Neural progenitor cell (in vitro differentiated cells): Measurements from ENCODE around the gene ANKRD39. TPM values are rescaled to one million over a fixed set of nuclear protein-coding genes. Genes with fewer than 3 reads are reported as not detected.

ENCODE experiments used
- DNase-seq: peaks from one replicate; pipeline ENCODE4 v3.0.0-alpha.2; 2016; ENCODE audit warnings: low spot score
- H2AFZ ChIP-seq: fragments of 200-600 bp; sonication (generic); replicated peaks from 2 replicates; pipeline ENCODE4 v1.6.1; 2016; ENCODE audit warnings: antibody characterized with exemption
- H3F3A ChIP-seq: fragments of 200-600 bp; sonication (generic); 2 replicates; pipeline ENCODE4 v1.6.1; 2016; ENCODE audit warnings: antibody characterized with exemption, low read depth
- H3K27ac ChIP-seq: fragments of 200-600 bp; sonication (generic); 2 replicates; pipeline ENCODE4 v1.5.1; 2016; ENCODE audit warnings: mild to moderate bottlenecking
- H3K27me3 ChIP-seq: fragments of 200-600 bp; sonication (generic); 2 replicates; pipeline ENCODE4 v1.6.1; 2016; ENCODE audit warnings: mild to moderate bottlenecking, moderate library complexity
- H3K36me3 ChIP-seq: fragments of 200-600 bp; sonication (generic); 2 replicates; pipeline ENCODE4 v1.5.1; 2016
- H3K4me1 ChIP-seq: fragments of 200-600 bp; sonication (generic); 2 replicates; pipeline ENCODE4 v1.6.1; 2016; ENCODE audit warnings: mixed run types
- H3K4me2 ChIP-seq: fragments of 200-600 bp; sonication (generic); 2 replicates; pipeline ENCODE4 v1.6.1; 2016
- H3K4me3 ChIP-seq: fragments of 200-600 bp; sonication (generic); 2 replicates; pipeline ENCODE4 v1.5.1; 2016
- H3K79me2 ChIP-seq: fragments of 200-600 bp; sonication (generic); 2 replicates; pipeline ENCODE4 v1.6.1; 2016; ENCODE audit warnings: low read depth
- H3K9ac ChIP-seq: fragments of 200-600 bp; sonication (generic); 2 replicates; pipeline ENCODE4 v1.6.1; 2016
- H3K9me3 ChIP-seq: fragments of 200-600 bp; sonication (generic); 2 replicates; pipeline ENCODE4 v1.5.1; 2016; ENCODE audit warnings: low read depth
- H4K20me1 ChIP-seq: fragments of 200-600 bp; sonication (generic); 2 replicates; pipeline ENCODE4 v1.6.1; 2016; ENCODE audit warnings: low read depth
- H3K27ac Mint-ChIP-seq: 3 replicates; pipeline ENCODE4 v1.8.0; 2021; ENCODE audit warnings: mixed read lengths
- H3K27me3 Mint-ChIP-seq: 2 replicates; pipeline ENCODE4 v1.8.0; 2022; ENCODE audit warnings: low read depth, mild to moderate bottlenecking, inconsistent platforms, moderate library complexity, mixed read lengths; ENCODE audit not compliant: insufficient read depth
- H3K36me3 Mint-ChIP-seq: 3 replicates; pipeline ENCODE4 v1.8.0; 2021; ENCODE audit warnings: mixed read lengths
- H3K4me1 Mint-ChIP-seq: 3 replicates; pipeline ENCODE4 v1.8.0; 2021; ENCODE audit warnings: mixed read lengths
- H3K4me3 Mint-ChIP-seq: 3 replicates; pipeline ENCODE4 v1.8.0; 2021; ENCODE audit warnings: mild to moderate bottlenecking, moderate library complexity, mixed read lengths
- H3K9me3 Mint-ChIP-seq: 3 replicates; pipeline ENCODE4 v1.8.0; 2020; ENCODE audit warnings: mixed read lengths
- CTCF ChIP-seq: fragments of 200-600 bp; sonication (generic); IDR thresholded peaks from 2 replicates; pipeline ENCODE4 v1.5.1; 2017; ENCODE audit warnings: antibody characterized with exemption, mild to moderate bottlenecking
- EZH2 ChIP-seq: fragments of 200-600 bp; sonication (generic); IDR thresholded peaks from 2 replicates; pipeline ENCODE4 v1.6.1; 2017; ENCODE audit warnings: antibody characterized with exemption, mild to moderate bottlenecking, moderate library complexity
- EZH2phosphoT487 ChIP-seq: fragments of 200-600 bp; sonication (generic); IDR thresholded peaks from 2 replicates; pipeline ENCODE4 v1.6.1; 2017; ENCODE audit warnings: antibody characterized with exemption
- total RNA-seq: library from RNA; depleted of rRNA; stranded (reverse); fragments of >200 nt; gene quantifications from 2 replicates; pipeline ENCODE4 v1.2.3, GENCODE V29; 2015; ENCODE audit warnings: low replicate concordance

ANKRD39 gene
- total RNA-seq, 1 donor from 2014 or later, result 4.0 TPM

GRCh38 chr2:96876269-96877041 is 18.6 kb upstream of the ANKRD39 start:
- Histone ChIP-seq H2AFZ (no peak overlapping the region), H3F3A (peaks cover 56% of the 10 kb centered on the region), H4K20me1 (no peaks in the 10 kb centered on the region), H3K27ac (peak overlapping the region; percentile 80), H3K4me2 (peak overlapping the region; percentile 60), H3K27me3 (no peaks in the 10 kb centered on the region), H3K79me2 (no peaks in the 10 kb centered on the region), H3K36me3 (no peaks in the 10 kb centered on the region), H3K9me3 (no peaks in the 10 kb centered on the region), H3K9ac (no peak overlapping the region), H3K4me3 (no peak overlapping the region), H3K4me1 (peaks cover 58% of the 10 kb centered on the region)
- peaks cover 2% of the 10 kb centered on the region for H3K27me3 Mint-ChIP-seq
- no peaks in the 10 kb centered on the region for H3K36me3 Mint-ChIP-seq
- H3K27ac Mint-ChIP-seq, result peak overlapping the region; percentile 97
- no peaks in the 10 kb centered on the region for H3K9me3 Mint-ChIP-seq
- peak; percentile 38 for DNase-seq
- H3K4me1 Mint-ChIP-seq, result peaks cover 67% of the 10 kb centered on the region
- peak overlapping the region; percentile 72 for H3K4me3 Mint-ChIP-seq
- no peak for TF ChIP-seq CTCF
- no peak for TF ChIP-seq EZH2phosphoT487
- TF ChIP-seq EZH2, result no peak

GRCh38 chr2:96875498-96876268 is 17.9 kb upstream of the ANKRD39 start:
- Mint-ChIP-seq H3K4me1 (peaks cover 68% of the 10 kb centered on the region), H3K27ac (peak overlapping the region; percentile 97)
- no peak for TF ChIP-seq EZH2phosphoT487
- TF ChIP-seq CTCF, result peak; percentile 19

GRCh38 chr2:96874198-96874831 is 16.5 kb upstream of the ANKRD39 start:
- Histone ChIP-seq H2AFZ (no peak overlapping the region), H3K4me1 (peaks cover 53% of the 10 kb centered on the region), H3K27me3 (no peaks in the 10 kb centered on the region), H3K4me3 (no peak overlapping the region), H3K79me2 (peaks cover 21% of the 10 kb centered on the region), H3K9ac (no peak overlapping the region), H3K9me3 (no peaks in the 10 kb centered on the region), H4K20me1 (no peaks in the 10 kb centered on the region), H3K36me3 (no peaks in the 10 kb centered on the region), H3K27ac (no peak overlapping the region), H3K4me2 (no peak overlapping the region), H3F3A (peaks cover 48% of the 10 kb centered on the region)
- H3K4me3 Mint-ChIP-seq, result no peak overlapping the region
- H3K9me3 Mint-ChIP-seq, result no peaks in the 10 kb centered on the region
- no peak overlapping the region for H3K27ac Mint-ChIP-seq
- peaks cover 10% of the 10 kb centered on the region for H3K27me3 Mint-ChIP-seq
- H3K36me3 Mint-ChIP-seq, result no peaks in the 10 kb centered on the region
- TF ChIP-seq EZH2 (no peak), CTCF (no peak), EZH2phosphoT487 (no peak)
- H3K4me1 Mint-ChIP-seq, result peaks cover 65% of the 10 kb centered on the region
- no peak for DNase-seq

More at GRCh38 chr2:96875498-96876268, 17.9 kb upstream of the ANKRD39 start:
- Histone ChIP-seq H4K20me1 (no peaks in the 10 kb centered on the region), H3K4me2 (peak overlapping the region; percentile 60), H3K4me3 (peak overlapping the region; percentile 11), H3K27ac (peak overlapping the region; percentile 80), H3K79me2 (peaks cover 7% of the 10 kb centered on the region), H3K36me3 (no peaks in the 10 kb centered on the region), H3K9ac (no peak overlapping the region), H3F3A (peaks cover 51% of the 10 kb centered on the region), H3K4me1 (peaks cover 57% of the 10 kb centered on the region), H3K27me3 (no peaks in the 10 kb centered on the region), H2AFZ (peak overlapping the region; percentile 47), H3K9me3 (no peaks in the 10 kb centered on the region)
- DNase-seq, result peak; percentile 83
- H3K36me3 Mint-ChIP-seq, result no peaks in the 10 kb centered on the region
- H3K27me3 Mint-ChIP-seq, result peaks cover 6% of the 10 kb centered on the region
- H3K9me3 Mint-ChIP-seq, result no peaks in the 10 kb centered on the region
- H3K4me3 Mint-ChIP-seq, result peak overlapping the region; percentile 72
